Esophagus muscularis mucosa (tissue), 4 donors: ENCODE results near the gene PPP2R3A. TPM values are rescaled to one million over a fixed set of nuclear protein-coding genes. Genes with fewer than 3 reads are reported as not detected.

Experiments used
- DNase-seq: peaks from one replicate; pipeline ENCODE4 v3.0.0-alpha.2; 2017; ENCODE audit errors: extremely low spot score
- H3K27ac ChIP-seq, 4 donors: fragments of 200-600 bp; sonication (generic); replicated peaks in 1 of 4; 1 replicate in 3 of 4; 2 replicates in 1 of 4; pipeline ENCODE4 v1.5.1; 2016 to 2019; ENCODE audit warnings: mild to moderate bottlenecking in 1 of 4
- H3K27me3 ChIP-seq, 4 donors: fragments of 200-600 bp; sonication (generic); one replicate each; pipeline versions ENCODE4 v1.5.1 to v1.6.0; 2016 to 2019
- H3K36me3 ChIP-seq, 4 donors: fragments of 200-600 bp; sonication (generic); one replicate each; pipeline ENCODE4 v1.5.1; 2016 to 2019
- H3K4me1 ChIP-seq, 4 donors: fragments of 200-600 bp; sonication (generic); one replicate each; pipeline ENCODE4 v1.5.1; 2016 to 2019
- H3K4me3 ChIP-seq, 4 donors: fragments of 200-600 bp; sonication (generic); 1 replicate in 2 of 4; 2 replicates in 2 of 4; pipeline ENCODE4 v1.5.1; 2016 to 2019; ENCODE audit warnings: mild to moderate bottlenecking in 4 of 4, moderate library complexity in 1 of 4
- H3K9me3 ChIP-seq, 4 donors: fragments of 200-600 bp; sonication (generic); 1 replicate in 3 of 4; 2 replicates in 1 of 4; pipeline ENCODE4 v1.5.1; 2016 to 2019
- CTCF ChIP-seq, 3 experiments: fragments of 200-600 bp in 2 of 3; fragments of 450-650 bp in 1 of 3; sonication (generic) in 2 of 3; IDR thresholded peaks; one replicate each; pipeline ENCODE4 v1.5.1; 2017 to 2019; ENCODE audit warnings: antibody characterized with exemption in 3 of 3, mild to moderate bottlenecking in 2 of 3, moderate library complexity in 1 of 3
- EP300 ChIP-seq: sonication (generic); formaldehyde crosslinking; IDR thresholded peaks from one replicate; pipeline ENCODE4 v1.6.1; 2017; ENCODE audit warnings: antibody characterized with exemption
- POLR2A ChIP-seq: fragments of 450-650 bp; IDR thresholded peaks from one replicate; pipeline ENCODE4 v1.6.1; 2017; ENCODE audit warnings: antibody characterized with exemption, moderate library complexity, mild to moderate bottlenecking, low read depth
- POLR2AphosphoS5 ChIP-seq, 2 donors: sonication (generic); formaldehyde crosslinking; IDR thresholded peaks; one replicate each; pipeline ENCODE4 v1.6.1; 2017; ENCODE audit warnings: antibody characterized with exemption in 2 of 2
- WGBS: methylation state at CpG from one replicate; pipeline ENCODE4 v1.1.5; 2018; 5-methylcytosine and 5-hydroxymethylcytosine counted together
- intact Hi-C: fragments of 100-400 bp; cut with DNase I; formaldehyde crosslinking; loops from one replicate; pipeline ENCODE4 v1.15.1; 2023
- total RNA-seq, 4 donors: library from RNA; depleted of rRNA; stranded (reverse); fragments of >200 nt; gene quantifications; one replicate each; pipeline versions ENCODE4 v1.1.0 to v1.2.1, GENCODE V29; 2016

PPP2R3A gene
- total RNA-seq, 4 donors from 2014 or later = 19.4 to 28.9 (median 26.3) TPM

- Histone ChIP-seq H3K27me3 (no peaks in the 10 kb centered on the region), H3K27ac (no peak overlapping the region), H3K9me3 (no peaks in the 10 kb centered on the region), H3K4me3 (no peak overlapping the region), H3K4me1 (peaks cover 9 to 44% (median 38%) of the 10 kb centered on the region in 4 donors), H3K36me3 (peaks cover 0 to 33% (median 17%) of the 10 kb centered on the region in 4 donors)
- DNase-seq = no peak
- intact Hi-C loops = loop anchor here (5.0 kb wide), 1 partner anchor 45 kb away; no protein-coding TSS in a partner anchor
- 95% methylated on average over 6 of the region's 6 CpGs for WGBS
- TF ChIP-seq POLR2A = no peak
- TF ChIP-seq EP300 = no peak
- no peak for TF ChIP-seq POLR2AphosphoS5 (IDR thresholded peaks at IDR 0.05)
- TF ChIP-seq CTCF (IDR thresholded peaks at IDR 0.05) = no peak
These were observed 181.6 kb downstream of the PPP2R3A start for GRCh38 chr3:136146981-136147729.

- intact Hi-C loops = loop anchor here (5.0 kb wide), 1 partner anchor 43 kb away; no protein-coding TSS in a partner anchor
These were observed 184.1 kb downstream of the PPP2R3A start for GRCh38 chr3:136149667-136150066.

GRCh38 chr3:136151219-136151618 lies 185.7 kb downstream of the PPP2R3A start:
- peaks cover 9 to 60% (median 48%) of the 10 kb centered on the region in 4 donors for H3K4me1 ChIP-seq
- intact Hi-C loops = no loop called here

More at GRCh38 chr3:136149667-136150066, 184.1 kb downstream of the PPP2R3A start:
- Histone ChIP-seq H3K27me3 (no peaks in the 10 kb centered on the region), H3K27ac (no peak overlapping the region), H3K4me3 (no peak overlapping the region), H3K4me1 (peaks cover 10 to 51% (median 44%) of the 10 kb centered on the region in 4 donors), H3K9me3 (no peaks in the 10 kb centered on the region), H3K36me3 (peaks cover 0 to 25% (median 17%) of the 10 kb centered on the region in 4 donors)
- TF ChIP-seq POLR2AphosphoS5 (IDR thresholded peaks at IDR 0.05) (no peak), POLR2A (no peak)
- whole genome bisulfite sequencing = 43% methylated on average over 3 of the region's 3 CpGs
- DNase-seq = no peak

GRCh38 chr3:136152176-136152843 lies 186.8 kb downstream of the PPP2R3A start:
- TF ChIP-seq POLR2AphosphoS5 (IDR thresholded peaks at IDR 0.05) (no peak), EP300 (no peak), POLR2A (no peak), CTCF (IDR thresholded peaks at IDR 0.05) (no peak)
- Histone ChIP-seq H3K4me3 (no peak overlapping the region), H3K4me1 (peaks cover 6 to 59% (median 43%) of the 10 kb centered on the region in 4 donors), H3K27me3 (no peaks in the 10 kb centered on the region), H3K27ac (no peak overlapping the region), H3K9me3 (no peaks in the 10 kb centered on the region), H3K36me3 (peaks cover 0 to 18% (median 8%) of the 10 kb centered on the region in 4 donors)
- DNase-seq = no peak
- WGBS = 74% methylated on average over 4 of the region's 4 CpGs
- intact Hi-C loops = no loop called here

More at GRCh38 chr3:136151219-136151618, 185.7 kb downstream of the PPP2R3A start:
- WGBS = 79% methylated on average over 6 of the region's 10 CpGs
- Histone ChIP-seq H3K36me3 (peaks cover 0 to 18% (median 8%) of the 10 kb centered on the region in 4 donors), H3K27ac (no peak overlapping the region), H3K9me3 (no peaks in the 10 kb centered on the region), H3K27me3 (no peaks in the 10 kb centered on the region), H3K4me3 (no peak overlapping the region)
- TF ChIP-seq POLR2AphosphoS5 (IDR thresholded peaks at IDR 0.05) (no peak), EP300 (no peak), CTCF (IDR thresholded peaks at IDR 0.05) (no peak), POLR2A (no peak)
- DNase-seq = no peak

- no peak overlapping the region for H3K4me3 ChIP-seq
- no peak for DNase-seq
- TF ChIP-seq POLR2A (no peak), EP300 (no peak), POLR2AphosphoS5 (IDR thresholded peaks at IDR 0.05) (no peak), CTCF (IDR thresholded peaks at IDR 0.05) (no peak)
- peaks cover 6 to 60% (median 40%) of the 10 kb centered on the region in 4 donors for H3K4me1 ChIP-seq
- WGBS = 93% methylated on average over 4 of the region's 4 CpGs
- peaks cover 0 to 18% (median 8%) of the 10 kb centered on the region in 4 donors for H3K36me3 ChIP-seq
- no peaks in the 10 kb centered on the region for H3K27me3 ChIP-seq
- H3K9me3 ChIP-seq = no peaks in the 10 kb centered on the region
- no peak overlapping the region for H3K27ac ChIP-seq
- intact Hi-C loops = no loop called here
These were observed 187.4 kb downstream of the PPP2R3A start for GRCh38 chr3:136152963-136153362.
